K562 (cell line): ENCODE data around the gene FCRL3.

Experiments
- SP1 ChIP-seq: sonication (generic); formaldehyde crosslinking; IDR thresholded peaks from 2 replicates; pipeline ENCODE4 v1.8.1; 2022; ENCODE audit warnings: mild to moderate bottlenecking, missing genetic modification reagents
- TCF7L2 ChIP-seq: fragments of 150-350 bp; IDR thresholded peaks from 2 replicates; pipeline ENCODE4 v1.6.1; 2016; ENCODE audit warnings: low read depth, mild to moderate bottlenecking, low read length, moderate library complexity

GRCh38 chr1:157628773-157629172 lies 71.8 kb downstream of the FCRL3 start:
- TF ChIP-seq SP1 (CRISPR knock-in tag) (no peak), TCF7L2 (no peak)
